RWPE2 (cell line): Measurements from ENCODE around the gene DHX30.
A peak's percentile ranks its signal among the peaks of the same experiment; 100 is the strongest.

ENCODE experiments used
- ATAC-seq: fragments of 200-7000 bp; cut with Tn5 transposase; 3 replicates; pipeline ENCODE4 v1.9.1; 2021; ENCODE audit warnings: low read depth
- DNase-seq: peaks from one replicate; pipeline ENCODE4 v3.0.0-alpha.2; 2020; ENCODE audit warnings: low spot score
- H3K27ac ChIP-seq: fragments of 450-650 bp; 2 replicates; pipeline ENCODE4 v1.5.1; 2017; ENCODE audit warnings: mild to moderate bottlenecking; ENCODE audit not compliant: poor library complexity, severe bottlenecking
- H3K27me3 ChIP-seq: fragments of 250-450 bp; sonication (Bioruptor Pico); 2 replicates; pipeline ENCODE4 v1.5.1; 2021; ENCODE audit warnings: mild to moderate bottlenecking, moderate library complexity; ENCODE audit not compliant: insufficient read depth, poor library complexity, severe bottlenecking
- H3K36me3 ChIP-seq: fragments of 250-450 bp; sonication (Bioruptor Pico); 2 replicates; pipeline ENCODE4 v1.5.1; 2020; ENCODE audit warnings: low read depth, mild to moderate bottlenecking, moderate library complexity
- H3K4me1 ChIP-seq: fragments of 250-450 bp; sonication (Bioruptor Pico); 2 replicates; pipeline ENCODE4 v1.5.1; 2021; ENCODE audit warnings: mild to moderate bottlenecking, moderate library complexity; ENCODE audit not compliant: insufficient read depth, poor library complexity, severe bottlenecking
- H3K4me3 ChIP-seq: fragments of 250-450 bp; sonication (Bioruptor Pico); 2 replicates; pipeline ENCODE4 v1.5.1; 2021; ENCODE audit warnings: mild to moderate bottlenecking, moderate library complexity; ENCODE audit not compliant: severe bottlenecking
- H3K9me3 ChIP-seq: fragments of 250-450 bp; sonication (Bioruptor Pico); 2 replicates; pipeline ENCODE4 v1.5.1; 2021; ENCODE audit warnings: mild to moderate bottlenecking, moderate library complexity; ENCODE audit not compliant: severe bottlenecking
- CTCF ChIP-seq: fragments of 450-650 bp; IDR thresholded peaks from one replicate; pipeline ENCODE4 v1.5.1; 2017; ENCODE audit warnings: mild to moderate bottlenecking, moderate library complexity; ENCODE audit not compliant: poor library complexity, severe bottlenecking

The DHX30 gene

GRCh38 chr3:47792699-47793098, 10.2 kb upstream of the DHX30 start:
- DNase-seq (no peak), ATAC-seq (no peak)
- H3K27ac ChIP-seq = no peak overlapping the region
- no peaks in the 10 kb centered on the region for H3K4me1 ChIP-seq
- no peaks in the 10 kb centered on the region for H3K36me3 ChIP-seq
- no peak overlapping the region for H3K4me3 ChIP-seq
- no peak for TF ChIP-seq CTCF
- no peaks in the 10 kb centered on the region for H3K27me3 ChIP-seq
- H3K9me3 ChIP-seq = no peaks in the 10 kb centered on the region

GRCh38 chr3:47794544-47794943, 8.4 kb upstream of the DHX30 start:
- no peak overlapping the region for H3K4me3 ChIP-seq
- H3K9me3 ChIP-seq = no peaks in the 10 kb centered on the region
- TF ChIP-seq CTCF = no peak
- DNase-seq (no peak), ATAC-seq (no peak)
- no peak overlapping the region for H3K27ac ChIP-seq
- H3K36me3 ChIP-seq = no peaks in the 10 kb centered on the region
- H3K27me3 ChIP-seq = no peaks in the 10 kb centered on the region
- H3K4me1 ChIP-seq = no peaks in the 10 kb centered on the region

- H3K9me3 ChIP-seq = no peaks in the 10 kb centered on the region
- peaks cover 10% of the 10 kb centered on the region for H3K4me1 ChIP-seq
- no peak overlapping the region for H3K27ac ChIP-seq
- no peak for ATAC-seq
- no peak overlapping the region for H3K4me3 ChIP-seq
- 0 out of 2 replicates have a peak, but pooled peaks cover under 1% of the 10 kb centered on the region for H3K36me3 ChIP-seq
- DNase-seq = no peak
- H3K27me3 ChIP-seq = no peaks in the 10 kb centered on the region
- peak; percentile 8 for TF ChIP-seq CTCF
Observed at GRCh38 chr3:47799733-47800132, 3.2 kb upstream of the DHX30 start.

GRCh38 chr3:47803480-47804025, 615 bp downstream of the DHX30 start:
- H3K9me3 ChIP-seq = no peaks in the 10 kb centered on the region
- no peak for TF ChIP-seq CTCF
- ATAC-seq = no peak
- peaks cover 18% of the 10 kb centered on the region; the same call in 1 of the 2 replicates for H3K36me3 ChIP-seq
- H3K27me3 ChIP-seq = no peaks in the 10 kb centered on the region
- peak overlapping the region; percentile 97 for H3K4me3 ChIP-seq
- no peak for DNase-seq
- peak overlapping the region; percentile 89 for H3K27ac ChIP-seq
- H3K4me1 ChIP-seq = peaks cover 11% of the 10 kb centered on the region

- peaks cover 11% of the 10 kb centered on the region for H3K4me1 ChIP-seq
- ATAC-seq = no peak
- H3K4me3 ChIP-seq = no peak overlapping the region
- H3K36me3 ChIP-seq = peaks cover 21% of the 10 kb centered on the region; the same call in 1 of the 2 replicates
- no peak for TF ChIP-seq CTCF
- no peak for DNase-seq
- H3K9me3 ChIP-seq = no peaks in the 10 kb centered on the region
- no peaks in the 10 kb centered on the region for H3K27me3 ChIP-seq
- H3K27ac ChIP-seq = no peak overlapping the region
Observed at GRCh38 chr3:47804577-47804976, 1.6 kb downstream of the DHX30 start.
